HepG2 (cell line): ENCODE results near the gene NFATC3. TPM values are rescaled to one million over a fixed set of nuclear protein-coding genes. Genes with fewer than 3 reads are reported as not detected.

Source experiments
- ATAC-seq: fragments of 200-7000 bp; cut with Tn5 transposase; 3 replicates; pipeline ENCODE4 v1.9.1; 2020; ENCODE audit warnings: mild to moderate bottlenecking, moderate library complexity
- BruUV-seq: library from RNA; stranded (reverse); fragments of 400-500 nt; replicated peaks from 2 replicates; lab custom pipeline; 2021; lab: Mats Ljungman, UMichigan
- CTCF ChIA-PET: fragments of 300-600 bp; formaldehyde crosslinking; extraction: SDS; loops from one replicate; lab custom pipeline; 2021; ENCODE audit warnings: low total read pairs, inconsistent platforms, low intra/inter-chr PET ratio; lab: Yijun Ruan, JAX
- POLR2A ChIA-PET: fragments of 350-600 bp; sonication (Branson Sonifier 250); formaldehyde crosslinking; loops from one replicate; lab custom pipeline; 2020; ENCODE audit warnings: antibody characterized with exemption, inconsistent platforms; lab: Yijun Ruan, JAX
- DNase-seq: peaks from one replicate; pipeline ENCODE4 v3.0.0-alpha.2; 2015; ENCODE audit warnings: low spot score
- FAIRE-seq: peaks from 3 replicates; lab custom pipeline; 2011; peaks lifted over from hg19 to GRCh38; lab: Jason Lieb, UNC
- H2AFZ ChIP-seq: one replicate; pipeline ENCODE4 v1.6.1; 2011; ENCODE audit warnings: low read length, inconsistent platforms
- H3K27ac ChIP-seq: fragments of 300-600 bp; 3 replicates; pipeline ENCODE4 v1.8.0; 2011; ENCODE audit warnings: mixed run types, mild to moderate bottlenecking, mixed read lengths, low read length, inconsistent platforms; ENCODE audit not compliant: insufficient read depth; ENCODE audit errors: extremely low read length
- H3K27me3 ChIP-seq, 2 experiments: fragments of 200-600 bp in 1 of 2; 2 replicates in 1 of 2; 3 replicates in 1 of 2; pipeline versions ENCODE4 v1.6.0 to v1.8.0; 2011; ENCODE audit warnings: low read length in 2 of 2, mild to moderate bottlenecking in 2 of 2, moderate library complexity in 2 of 2, inconsistent platforms in 1 of 2; ENCODE audit not compliant: insufficient read depth in 2 of 2, control insufficient read depth in 1 of 2
- H3K36me3 ChIP-seq, 2 experiments: fragments of 200-600 bp in 1 of 2; replicated peaks in 1 of 2; 2 replicates in 1 of 2; 3 replicates in 1 of 2; pipeline versions ENCODE4 v1.5.1 to v1.8.0; 2011; ENCODE audit warnings: low read length in 2 of 2, inconsistent platforms in 1 of 2; ENCODE audit not compliant: insufficient read depth in 2 of 2, control insufficient read depth in 1 of 2
- H3K4me1 ChIP-seq: 2 replicates; pipeline ENCODE4 v1.5.1; 2012; ENCODE audit warnings: low read length, inconsistent platforms; ENCODE audit not compliant: insufficient read depth
- H3K4me2 ChIP-seq: 2 replicates; pipeline ENCODE4 v1.6.0; 2011; ENCODE audit warnings: low read depth, low read length, inconsistent platforms
- H3K4me3 ChIP-seq, 3 experiments: fragments of 200-600 bp in 1 of 3; sonication (generic), shearing (Covaris generic) in 1 of 3; replicated peaks in 1 of 3; 2 replicates each; pipeline ENCODE4 v1.5.1; 2011 to 2016; ENCODE audit warnings: low read length in 3 of 3, inconsistent platforms in 2 of 3, low read depth in 2 of 3, mild to moderate bottlenecking in 2 of 3, control low read depth in 1 of 3, mixed read lengths in 1 of 3; ENCODE audit not compliant: insufficient read depth in 1 of 3
- H3K79me2 ChIP-seq: one replicate; pipeline ENCODE4 v1.6.1; 2011; ENCODE audit warnings: low read length, inconsistent platforms; ENCODE audit not compliant: insufficient read depth
- H3K9ac ChIP-seq: 2 replicates; pipeline ENCODE4 v1.6.0; 2011; ENCODE audit warnings: mild to moderate bottlenecking, low read depth, low read length, inconsistent platforms; ENCODE audit not compliant: insufficient read depth
- H3K9me3 ChIP-seq: 2 replicates; pipeline ENCODE4 v1.5.1; 2012; ENCODE audit warnings: mild to moderate bottlenecking, low read length
- H4K20me1 ChIP-seq: 2 replicates; pipeline ENCODE4 v1.6.0; 2011; ENCODE audit warnings: inconsistent platforms, mild to moderate bottlenecking, low read length, moderate library complexity; ENCODE audit not compliant: insufficient read depth
- RBM22 ChIP-seq: fragments of 200-400 bp; formaldehyde crosslinking; optimal IDR thresholded peaks from 2 replicates; pipeline ENCODE3; 2017; ENCODE audit warnings: mild to moderate bottlenecking, low read length, moderate library complexity
- ZBTB20 ChIP-seq: sonication (generic); formaldehyde crosslinking; IDR thresholded peaks from 2 replicates; pipeline ENCODE4 v1.8.1; 2023; ENCODE audit warnings: missing genetic modification reagents, low read depth, mild to moderate bottlenecking, borderline replicate concordance
- WGBS: methylation state at CpG from one replicate; pipeline ENCODE4 v1.1.6; 2017; ENCODE audit warnings: low lambda C conversion rate; 5-methylcytosine and 5-hydroxymethylcytosine counted together
- in situ Hi-C: cut with HindIII; loops from 2 replicates; pipeline ENCODE4 v1.10.0; 2017; ENCODE audit warnings: low pct_unique_long_range_greater_than_20kb; ENCODE audit not compliant: extremely low pct_ligation_motif_present
- intact Hi-C: fragments of 100-400 bp; cut with micrococcal nuclease; formaldehyde crosslinking; loops from one replicate; pipeline ENCODE4 v1.10.0; 2022; ENCODE audit not compliant: unreplicated experiment
- polyA plus RNA-seq, 8 experiments: library from polyadenylated mRNA; depleted of rRNA in 3 of 8; stranded (reverse) in 7 of 8; unstranded in 1 of 8; fragments of >200 nt; fragmentation: Illumina TruSeq in 4 of 8; extraction: Trizol in 4 of 8; gene quantifications; 2 replicates each; pipeline versions ENCODE4 v1.2.1 to v1.2.3, GENCODE V29; 2011 to 2016; ENCODE audit warnings: low read depth in 4 of 8, missing spikeins in 1 of 8, mixed read lengths in 1 of 8; ENCODE audit not compliant: insufficient read depth in 1 of 8
- total RNA-seq, 5 experiments: library from RNA; depleted of rRNA; stranded (reverse); fragments of >200 nt; fragmentation: Illumina TruSeq; extraction: Trizol; gene quantifications; 2 replicates each; pipeline ENCODE4 v1.2.3, GENCODE V29; 2016; ENCODE audit warnings: low read depth in 1 of 5
- TF ChIP-seq, protein P1 (sequence below): sonication (generic); formaldehyde crosslinking; conservative IDR thresholded peaks from 2 replicates; pipeline ENCODE4 v1.8.0; 2022; ENCODE audit warnings: low read depth, missing genetic modification reagents
- TF ChIP-seq, protein P2 (sequence below): sonication (generic); formaldehyde crosslinking; IDR thresholded peaks from 2 replicates; pipeline ENCODE4 v1.5.1; 2020; ENCODE audit warnings: mild to moderate bottlenecking, missing genetic modification reagents, borderline replicate concordance
- TF ChIP-seq, protein P3 (sequence below): sonication (generic); formaldehyde crosslinking; IDR thresholded peaks from 2 replicates; pipeline ENCODE4 v1.4.0; 2020; ENCODE audit warnings: missing genetic modification reagents

NFATC3 gene
- total and polyA plus RNA-seq, 2 of the 13 experiments (the other 11 are each of a cell fraction or from before 2014, with no cell fraction given), result 52.6 to 62.7 TPM

DNA sequence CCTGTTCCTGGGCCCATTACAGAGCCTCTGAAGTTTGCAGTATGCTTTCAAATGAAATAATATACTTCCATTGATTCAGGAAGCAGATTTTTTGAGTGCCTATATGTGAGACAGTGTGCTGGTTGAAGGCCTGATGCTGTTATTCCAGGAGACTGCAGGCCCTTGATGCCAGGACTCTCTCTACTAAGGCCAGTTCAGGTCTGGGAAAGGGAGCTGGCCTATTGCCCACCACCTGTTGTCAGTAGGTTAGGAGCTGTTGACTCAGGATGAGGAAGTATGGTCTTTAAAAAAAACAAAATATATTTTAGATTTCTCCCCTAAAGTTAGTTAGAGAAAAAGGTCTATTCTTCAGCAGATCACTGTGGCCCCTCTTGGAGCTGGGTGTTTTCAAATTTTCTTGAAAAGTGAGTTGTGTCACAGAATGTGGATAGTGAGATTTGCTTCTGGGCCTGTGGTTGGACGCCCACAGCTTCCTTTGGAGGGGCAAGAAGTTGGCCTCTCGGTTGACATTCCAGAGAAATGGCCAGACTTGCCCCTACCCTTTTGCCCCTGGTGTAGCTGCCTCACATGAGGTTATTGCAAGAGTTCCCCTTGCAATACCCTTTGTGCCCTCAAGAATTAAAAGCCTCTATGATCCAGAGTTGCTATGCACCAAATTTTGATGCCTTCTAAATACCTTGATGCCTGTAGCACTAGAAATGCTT is 142.8 kb downstream of the NFATC3 start:
- no TSS peak for BruUV-seq
- no peak for FAIRE-seq
- Histone ChIP-seq H3K4me1 (peaks cover 23% of the 10 kb centered on the region), H3K79me2 (no peaks in the 10 kb centered on the region), H3K9me3 (no peaks in the 10 kb centered on the region), H3K4me3 (no peak overlapping the region), H3K9ac (no peak overlapping the region), H2AFZ (no peak overlapping the region), H3K4me2 (no peak overlapping the region), H4K20me1 (peaks cover 24% of the 10 kb centered on the region), H3K27ac (no peak overlapping the region), H3K27me3 (no peaks in the 10 kb centered on the region), H3K36me3 (peaks cover 38 to 74% of the 10 kb centered on the region in 2 experiments)
- WGBS, result 96% methylated on average over 2 of the region's 2 CpGs
- no peak for DNase-seq
- in situ Hi-C loops (no loop called here), intact Hi-C loops (loop anchor here (2.0 to 5.0 kb wide), 2 partner anchors 36 to 235 kb away; no protein-coding TSS in a partner anchor)
- TF ChIP-seq, protein P1, sequence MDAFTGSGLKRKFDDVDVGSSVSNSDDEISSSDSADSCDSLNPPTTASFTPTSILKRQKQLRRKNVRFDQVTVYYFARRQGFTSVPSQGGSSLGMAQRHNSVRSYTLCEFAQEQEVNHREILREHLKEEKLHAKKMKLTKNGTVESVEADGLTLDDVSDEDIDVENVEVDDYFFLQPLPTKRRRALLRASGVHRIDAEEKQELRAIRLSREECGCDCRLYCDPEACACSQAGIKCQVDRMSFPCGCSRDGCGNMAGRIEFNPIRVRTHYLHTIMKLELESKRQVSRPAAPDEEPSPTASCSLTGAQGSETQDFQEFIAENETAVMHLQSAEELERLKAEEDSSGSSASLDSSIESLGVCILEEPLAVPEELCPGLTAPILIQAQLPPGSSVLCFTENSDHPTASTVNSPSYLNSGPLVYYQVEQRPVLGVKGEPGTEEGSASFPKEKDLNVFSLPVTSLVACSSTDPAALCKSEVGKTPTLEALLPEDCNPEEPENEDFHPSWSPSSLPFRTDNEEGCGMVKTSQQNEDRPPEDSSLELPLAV (CRISPR knock-in tag), result no peak
- no peak for TF ChIP-seq ZBTB20 (CRISPR knock-in tag)
- TF ChIP-seq, protein P2, sequence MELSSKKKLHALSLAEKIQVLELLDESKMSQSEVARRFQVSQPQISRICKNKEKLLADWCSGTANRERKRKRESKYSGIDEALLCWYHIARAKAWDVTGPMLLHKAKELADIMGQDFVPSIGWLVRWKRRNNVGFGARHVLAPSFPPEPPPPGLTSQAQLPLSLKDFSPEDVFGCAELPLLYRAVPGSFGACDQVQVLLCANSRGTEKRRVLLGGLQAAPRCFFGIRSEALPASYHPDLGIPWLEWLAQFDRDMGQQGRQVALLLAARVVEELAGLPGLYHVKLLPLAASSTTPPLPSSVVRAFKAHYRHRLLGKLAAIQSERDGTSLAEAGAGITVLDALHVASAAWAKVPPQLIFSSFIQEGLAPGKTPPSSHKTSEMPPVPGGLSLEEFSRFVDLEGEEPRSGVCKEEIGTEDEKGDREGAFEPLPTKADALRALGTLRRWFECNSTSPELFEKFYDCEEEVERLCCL, result no peak
- peak; percentile 27 for TF ChIP-seq RBM22
- TF ChIP-seq, protein P3, sequence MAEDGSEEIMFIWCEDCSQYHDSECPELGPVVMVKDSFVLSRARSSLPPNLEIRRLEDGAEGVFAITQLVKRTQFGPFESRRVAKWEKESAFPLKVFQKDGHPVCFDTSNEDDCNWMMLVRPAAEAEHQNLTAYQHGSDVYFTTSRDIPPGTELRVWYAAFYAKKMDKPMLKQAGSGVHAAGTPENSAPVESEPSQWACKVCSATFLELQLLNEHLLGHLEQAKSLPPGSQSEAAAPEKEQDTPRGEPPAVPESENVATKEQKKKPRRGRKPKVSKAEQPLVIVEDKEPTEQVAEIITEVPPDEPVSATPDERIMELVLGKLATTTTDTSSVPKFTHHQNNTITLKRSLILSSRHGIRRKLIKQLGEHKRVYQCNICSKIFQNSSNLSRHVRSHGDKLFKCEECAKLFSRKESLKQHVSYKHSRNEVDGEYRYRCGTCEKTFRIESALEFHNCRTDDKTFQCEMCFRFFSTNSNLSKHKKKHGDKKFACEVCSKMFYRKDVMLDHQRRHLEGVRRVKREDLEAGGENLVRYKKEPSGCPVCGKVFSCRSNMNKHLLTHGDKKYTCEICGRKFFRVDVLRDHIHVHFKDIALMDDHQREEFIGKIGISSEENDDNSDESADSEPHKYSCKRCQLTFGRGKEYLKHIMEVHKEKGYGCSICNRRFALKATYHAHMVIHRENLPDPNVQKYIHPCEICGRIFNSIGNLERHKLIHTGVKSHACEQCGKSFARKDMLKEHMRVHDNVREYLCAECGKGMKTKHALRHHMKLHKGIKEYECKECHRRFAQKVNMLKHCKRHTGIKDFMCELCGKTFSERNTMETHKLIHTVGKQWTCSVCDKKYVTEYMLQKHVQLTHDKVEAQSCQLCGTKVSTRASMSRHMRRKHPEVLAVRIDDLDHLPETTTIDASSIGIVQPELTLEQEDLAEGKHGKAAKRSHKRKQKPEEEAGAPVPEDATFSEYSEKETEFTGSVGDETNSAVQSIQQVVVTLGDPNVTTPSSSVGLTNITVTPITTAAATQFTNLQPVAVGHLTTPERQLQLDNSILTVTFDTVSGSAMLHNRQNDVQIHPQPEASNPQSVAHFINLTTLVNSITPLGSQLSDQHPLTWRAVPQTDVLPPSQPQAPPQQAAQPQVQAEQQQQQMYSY (CRISPR knock-in tag), result no peak
- no peak for ATAC-seq
- ChIA-PET CTCF (interaction anchor here (1.0 kb wide), 1 partner anchor 134 kb away, joined by 3 read pairs; no protein-coding TSS in a partner anchor), POLR2A (interaction anchor here (0.7 to 3.1 kb wide), 7 partner anchors 9 to 148 kb away, joined by 3 to 24 read pairs (median 4); partner anchors contain the start of genes ESRP2, NFATC3, PLA2G15 and PRMT7)
